Measurements from ENCODE around the gene THSD4. TPM values are rescaled to one million over a fixed set of nuclear protein-coding genes. Genes with fewer than 3 reads are reported as not detected.

THSD4 gene
- polyA plus RNA-seq (2011; rRNA removed) (13.4 and 18.8 TPM in 2 replicates), polyA minus RNA-seq (2011; rRNA and poly(A)+ RNA removed) (30.3 and 32.6 TPM in 2 replicates)

DNA sequence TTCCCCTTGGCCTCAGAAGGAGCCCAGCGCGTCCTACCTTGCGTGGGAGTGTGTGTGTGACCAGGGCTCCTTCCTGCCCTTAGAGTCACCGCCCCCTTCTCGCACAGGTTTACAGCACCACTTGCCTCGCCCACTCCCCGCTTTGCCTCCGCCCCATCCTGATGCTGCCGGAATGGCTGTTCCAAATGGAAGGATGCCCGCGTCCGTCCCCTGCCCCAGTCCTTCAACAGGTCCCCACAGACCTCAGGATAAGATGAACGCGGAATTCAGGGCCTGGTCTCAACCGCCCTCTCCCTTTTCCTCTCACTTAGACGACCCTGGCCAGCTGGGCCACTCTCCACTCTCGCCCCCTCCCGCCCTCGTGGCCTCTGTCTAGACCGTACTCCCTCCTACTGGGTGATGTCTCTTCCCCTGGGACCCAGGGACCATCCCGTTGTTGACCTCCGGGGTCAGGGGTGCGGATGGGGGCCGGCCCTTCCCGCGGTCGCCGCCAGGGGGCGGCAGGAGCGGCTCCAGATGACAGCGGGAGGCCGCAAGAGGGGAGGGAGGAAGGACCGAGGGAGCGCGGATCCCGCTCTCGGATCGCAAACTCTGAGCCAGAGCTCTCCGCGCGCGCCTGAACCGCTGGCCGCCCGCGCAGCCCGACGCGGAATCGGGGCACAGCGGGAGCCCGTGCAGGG is at the start of gene THSD4:
THSD4 (plus strand) TSS at position 585 of the 680 bp plus-strand sequence.
- DNase-seq (ENCODE audit: low read depth), result no peak
- H3K4me3 ChIP-seq (ENCODE audit: low read depth, low read length), result peak within 1 kb of the TSS; percentile 75
- H3K36me3 ChIP-seq (ENCODE audit: control insufficient read depth, insufficient read depth, low read length), result no peaks in the 10 kb centered on the region
- TF ChIP-seq, protein P1, sequence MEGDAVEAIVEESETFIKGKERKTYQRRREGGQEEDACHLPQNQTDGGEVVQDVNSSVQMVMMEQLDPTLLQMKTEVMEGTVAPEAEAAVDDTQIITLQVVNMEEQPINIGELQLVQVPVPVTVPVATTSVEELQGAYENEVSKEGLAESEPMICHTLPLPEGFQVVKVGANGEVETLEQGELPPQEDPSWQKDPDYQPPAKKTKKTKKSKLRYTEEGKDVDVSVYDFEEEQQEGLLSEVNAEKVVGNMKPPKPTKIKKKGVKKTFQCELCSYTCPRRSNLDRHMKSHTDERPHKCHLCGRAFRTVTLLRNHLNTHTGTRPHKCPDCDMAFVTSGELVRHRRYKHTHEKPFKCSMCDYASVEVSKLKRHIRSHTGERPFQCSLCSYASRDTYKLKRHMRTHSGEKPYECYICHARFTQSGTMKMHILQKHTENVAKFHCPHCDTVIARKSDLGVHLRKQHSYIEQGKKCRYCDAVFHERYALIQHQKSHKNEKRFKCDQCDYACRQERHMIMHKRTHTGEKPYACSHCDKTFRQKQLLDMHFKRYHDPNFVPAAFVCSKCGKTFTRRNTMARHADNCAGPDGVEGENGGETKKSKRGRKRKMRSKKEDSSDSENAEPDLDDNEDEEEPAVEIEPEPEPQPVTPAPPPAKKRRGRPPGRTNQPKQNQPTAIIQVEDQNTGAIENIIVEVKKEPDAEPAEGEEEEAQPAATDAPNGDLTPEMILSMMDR (IDR thresholded peaks at IDR 0.05; ENCODE audit: insufficient read depth, low read depth, low read length), result peak; percentile 99
- ChIA-PET POLR2A (interaction anchor here (0.6 kb wide), 1 partner anchor 36 kb away, joined by 5 read pairs; no protein-coding TSS in a partner anchor), CTCF (interaction anchor here (0.6 to 6.4 kb wide), 25 partner anchors 8 to 686 kb away, joined by 3 to 49 read pairs (median 3); no protein-coding TSS in a partner anchor)
- H3K27me3 ChIP-seq (ENCODE audit: control insufficient read depth, insufficient read depth, low read length), result no peaks in the 10 kb centered on the region

DNA sequence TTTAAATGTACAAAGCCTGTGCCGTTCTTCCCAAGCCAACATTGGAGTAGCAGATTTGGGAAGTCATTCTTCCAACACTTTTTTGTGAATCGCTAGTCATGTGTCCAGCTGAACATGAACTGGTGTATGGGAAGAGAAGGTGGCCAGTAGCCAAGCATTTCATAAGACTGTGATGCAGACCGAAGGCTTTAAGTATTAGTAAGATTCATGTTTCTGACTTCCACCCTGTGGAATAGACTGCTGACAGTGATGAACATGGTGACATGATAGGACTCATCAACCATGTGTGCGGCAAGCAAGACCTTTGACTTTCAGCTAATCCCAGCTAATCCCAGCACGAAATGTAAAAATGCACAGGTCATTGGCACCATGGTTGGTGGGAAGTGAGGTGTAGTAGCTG is 48.3 kb upstream of the THSD4 start:
- CTCF ChIA-PET, result no interaction called here
- POLR2A ChIA-PET, result no interaction called here
- TF ChIP-seq, protein P1 (IDR thresholded peaks at IDR 0.05; ENCODE audit: insufficient read depth, low read depth, low read length), result no peak
- DNase-seq (ENCODE audit: low read depth), result no peak
- no peaks in the 10 kb centered on the region for H3K36me3 ChIP-seq (ENCODE audit: control insufficient read depth, insufficient read depth, low read length)
- no peaks in the 10 kb centered on the region for H3K27me3 ChIP-seq (ENCODE audit: control insufficient read depth, insufficient read depth, low read length)
- no peak overlapping the region for H3K4me3 ChIP-seq (ENCODE audit: low read depth, low read length)

DNA sequence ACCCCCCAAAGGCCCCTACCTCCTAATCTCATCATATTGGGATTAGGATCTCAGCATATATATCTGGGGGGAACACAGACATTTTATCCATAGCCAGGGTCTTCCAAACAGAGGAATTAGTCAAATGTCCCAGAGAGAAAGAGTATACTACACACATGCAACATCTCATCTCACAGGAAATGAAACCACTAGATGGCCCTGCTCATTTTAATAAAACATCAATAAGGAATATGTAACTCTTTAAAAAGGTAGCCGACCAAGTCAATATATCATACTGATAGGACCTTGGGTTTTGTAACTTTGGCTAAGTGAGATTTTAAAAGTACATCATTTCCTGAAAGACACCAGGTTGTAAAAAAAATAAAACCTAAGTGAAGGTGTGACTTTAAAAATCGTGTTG is 45.6 kb upstream of the THSD4 start:
- TF ChIP-seq, protein P1 (IDR thresholded peaks at IDR 0.05; ENCODE audit: insufficient read depth, low read depth, low read length), result no peak
- no peaks in the 10 kb centered on the region for H3K27me3 ChIP-seq (ENCODE audit: control insufficient read depth, insufficient read depth, low read length)
- H3K36me3 ChIP-seq (ENCODE audit: control insufficient read depth, insufficient read depth, low read length), result no peaks in the 10 kb centered on the region
- no peak for DNase-seq (ENCODE audit: low read depth)
- POLR2A ChIA-PET, result no interaction called here
- CTCF ChIA-PET, result no interaction called here
- H3K4me3 ChIP-seq (ENCODE audit: low read depth, low read length), result no peak overlapping the region

DNA sequence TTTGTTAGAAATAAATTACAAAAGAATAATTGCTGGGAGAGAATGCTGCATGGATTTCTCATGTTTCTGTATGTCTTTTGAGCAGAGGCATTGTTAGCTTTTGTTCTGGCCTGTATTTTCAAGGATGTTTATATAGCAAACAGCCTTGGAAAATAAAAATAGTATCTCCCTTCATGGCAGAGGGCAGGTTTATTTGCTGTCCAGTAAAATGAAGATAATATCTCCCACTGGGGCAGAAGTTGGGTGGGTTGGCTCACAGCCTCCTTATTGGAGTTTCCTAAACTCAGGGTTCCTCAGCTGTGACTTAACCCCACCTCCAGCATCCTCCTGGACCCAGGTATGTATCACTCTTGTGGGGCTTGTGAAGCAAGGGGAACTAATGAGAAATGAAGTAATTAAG is 43.7 kb upstream of the THSD4 start:
- no peaks in the 10 kb centered on the region for H3K27me3 ChIP-seq (ENCODE audit: control insufficient read depth, insufficient read depth, low read length)
- TF ChIP-seq, protein P1 (IDR thresholded peaks at IDR 0.05; ENCODE audit: insufficient read depth, low read depth, low read length), result no peak
- DNase-seq (ENCODE audit: low read depth), result no peak
- ChIA-PET POLR2A (no interaction called here), CTCF (no interaction called here)
- no peak overlapping the region for H3K4me3 ChIP-seq (ENCODE audit: low read depth, low read length)
- H3K36me3 ChIP-seq (ENCODE audit: control insufficient read depth, insufficient read depth, low read length), result no peaks in the 10 kb centered on the region

DNA sequence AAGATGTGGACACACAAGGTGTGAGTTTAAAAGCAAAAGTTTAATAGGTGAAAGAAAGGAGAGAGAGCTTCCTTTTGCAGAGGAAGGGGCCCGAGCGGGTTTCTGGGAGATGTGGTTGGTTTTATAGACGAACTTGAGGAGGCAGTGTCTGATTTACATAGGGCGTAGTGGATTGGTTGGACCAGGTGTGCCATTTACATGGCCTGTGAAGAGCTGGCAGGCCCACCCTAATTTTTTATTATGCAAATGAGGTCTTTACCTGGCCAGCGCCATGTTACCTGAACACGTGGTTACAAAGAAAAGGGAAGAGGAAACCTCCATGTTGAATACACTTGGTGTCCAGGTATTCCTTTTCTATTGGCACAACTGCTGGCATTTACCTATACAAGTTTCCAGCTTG is 42.8 kb upstream of the THSD4 start:
- ChIA-PET CTCF (interaction anchor here (0.6 kb wide), 1 partner anchor 124 kb away, joined by 3 read pairs; no protein-coding TSS in a partner anchor), POLR2A (no interaction called here)
- Histone ChIP-seq H3K4me3 (ENCODE audit: low read depth, low read length) (no peak overlapping the region), H3K36me3 (ENCODE audit: control insufficient read depth, insufficient read depth, low read length) (no peaks in the 10 kb centered on the region), H3K27me3 (ENCODE audit: control insufficient read depth, insufficient read depth, low read length) (no peaks in the 10 kb centered on the region)
- TF ChIP-seq, protein P1 (IDR thresholded peaks at IDR 0.05; ENCODE audit: insufficient read depth, low read depth, low read length), result no peak
- no peak for DNase-seq (ENCODE audit: low read depth)

Data from BJ (cell line).